Activated CD8-positive, alpha-beta T cell treated with anti-CD3 and anti-CD28 coated beads, Interleukin-2, amount 10 ng/mL, durations not matched to agents 7 days and 5 days (primary cell): ENCODE results near the gene CBX3. TPM values are rescaled to one million over a fixed set of nuclear protein-coding genes. Genes with fewer than 3 reads are reported as not detected.
A peak's percentile ranks its signal among the peaks of the same experiment; 100 is the strongest.

Source experiments
- ATAC-seq: fragments of 150-1000 bp; cut with Tn5 transposase; one replicate; pipeline ENCODE4 v1.10.0; 2021; ENCODE audit warnings: moderate library complexity
- CTCF ChIA-PET: fragments of 350-600 bp; sonication (Branson Sonifier 250); formaldehyde crosslinking; loops from one replicate; lab custom pipeline; 2021; ENCODE audit warnings: antibody characterized with exemption; lab: Charles Lee
- POLR2A ChIA-PET: fragments of 350-600 bp; sonication (Branson Sonifier 250); formaldehyde crosslinking; loops from one replicate; lab custom pipeline; 2021; ENCODE audit warnings: antibody characterized with exemption; lab: Charles Lee
- DNase-seq: peaks from one replicate; pipeline ENCODE4 v3.0.0-alpha.2; 2020
- H3K27ac Mint-ChIP-seq: one replicate; pipeline ENCODE4 v1.8.0; 2021; ENCODE audit warnings: mild to moderate bottlenecking, mixed read lengths
- H3K27me3 Mint-ChIP-seq: one replicate; pipeline ENCODE4 v1.8.0; 2021; ENCODE audit warnings: low read depth, mixed read lengths
- H3K36me3 Mint-ChIP-seq: one replicate; pipeline ENCODE4 v1.8.0; 2021; ENCODE audit warnings: low read depth, mixed read lengths
- H3K4me1 Mint-ChIP-seq: one replicate; pipeline ENCODE4 v1.8.0; 2021; ENCODE audit warnings: low read depth, mixed read lengths
- H3K4me3 Mint-ChIP-seq: one replicate; pipeline ENCODE4 v1.8.0; 2021; ENCODE audit warnings: mild to moderate bottlenecking, mixed read lengths
- H3K9me3 Mint-ChIP-seq: one replicate; pipeline ENCODE4 v1.8.0; 2022; ENCODE audit warnings: mixed read lengths; ENCODE audit not compliant: insufficient read depth
- total RNA-seq, 2 experiments: library from RNA; stranded (reverse); gene quantifications; one replicate each; pipeline ENCODE4 v1.2.3, GENCODE V29; 2021

Gene CBX3
- total RNA-seq, 2 experiments from 2014 or later, result 254 to 269 TPM

DNA sequence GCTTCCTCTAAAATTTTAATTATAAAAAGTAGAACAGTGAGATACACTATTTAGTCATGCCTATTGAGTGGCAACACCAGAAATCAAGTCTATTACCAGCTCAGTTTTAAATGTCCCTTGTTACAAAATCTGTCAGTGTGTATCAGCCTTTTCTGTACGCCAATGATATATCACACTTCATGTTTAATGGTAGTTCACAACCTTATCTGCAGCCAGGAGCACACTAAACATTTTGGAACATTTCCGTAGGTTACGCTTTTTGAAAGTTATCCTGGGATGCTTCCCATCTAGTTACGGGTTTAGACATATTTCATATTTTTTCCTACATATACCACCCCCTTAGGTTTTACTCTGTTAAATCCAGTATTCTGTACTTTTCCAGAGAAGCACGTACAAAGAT, 6.4 kb upstream of the CBX3 start:
- ATAC-seq, result peak; percentile 1
- DNase-seq, result no peak
- no peaks in the 10 kb centered on the region for H3K9me3 Mint-ChIP-seq
- peak overlapping the region; percentile 100 for H3K4me3 Mint-ChIP-seq
- no peaks in the 10 kb centered on the region for H3K27me3 Mint-ChIP-seq
- ChIA-PET CTCF (interaction anchor here (1.1 to 12.8 kb wide), 5 partner anchors 9 to 170 kb away, joined by 3 to 222 read pairs (median 23); partner anchors contain the start of gene NFE2L3), POLR2A (interaction anchor here (0.6 to 12.0 kb wide), 16 partner anchors 4 to 302 kb away, joined by 3 to 187 read pairs (median 10); partner anchors contain the start of genes CBX3 and HNRNPA2B1)
- peak overlapping the region; percentile 73 for H3K27ac Mint-ChIP-seq
- H3K36me3 Mint-ChIP-seq, result peaks cover 96% of the 10 kb centered on the region
- H3K4me1 Mint-ChIP-seq, result peaks cover 65% of the 10 kb centered on the region

GRCh38 chr7:26195867-26196657, 5.5 kb upstream of the CBX3 start:
- DNase-seq, result no peak
- no peaks in the 10 kb centered on the region for H3K9me3 Mint-ChIP-seq
- ATAC-seq, result no peak
- H3K36me3 Mint-ChIP-seq, result peaks cover 95% of the 10 kb centered on the region
- H3K27ac Mint-ChIP-seq, result peak overlapping the region; percentile 84
- no peaks in the 10 kb centered on the region for H3K27me3 Mint-ChIP-seq
- H3K4me3 Mint-ChIP-seq, result peak overlapping the region; percentile 100
- CTCF ChIA-PET, result interaction anchor here (1.3 to 12.8 kb wide), 8 partner anchors 17 to 302 kb away, joined by 4 to 222 read pairs (median 16); partner anchors contain the start of gene NFE2L3
- POLR2A ChIA-PET, result interaction anchor here (1.1 to 12.0 kb wide), 13 partner anchors 5 to 303 kb away, joined by 3 to 187 read pairs (median 8); partner anchors contain the start of gene NFE2L3
- H3K4me1 Mint-ChIP-seq, result peaks cover 56% of the 10 kb centered on the region

- peak overlapping the region; percentile 100 for H3K27ac Mint-ChIP-seq
- POLR2A ChIA-PET, result interaction anchor here (0.5 to 12.0 kb wide), 19 partner anchors 7 to 305 kb away, joined by 3 to 187 read pairs (median 5); partner anchors contain the start of gene NFE2L3
- peaks cover 45% of the 10 kb centered on the region for H3K4me1 Mint-ChIP-seq
Observed at GRCh38 chr7:26197153-26198115, 4.1 kb upstream of the CBX3 start.

GRCh38 chr7:26198133-26198780, 3.3 kb upstream of the CBX3 start:
- no peaks in the 10 kb centered on the region for H3K9me3 Mint-ChIP-seq
- peak overlapping the region; percentile 100 for H3K27ac Mint-ChIP-seq
- H3K27me3 Mint-ChIP-seq, result no peaks in the 10 kb centered on the region
- H3K4me1 Mint-ChIP-seq, result peaks cover 38% of the 10 kb centered on the region
- no peak for ATAC-seq
- ChIA-PET POLR2A (interaction anchor here (0.7 to 12.0 kb wide), 14 partner anchors 7 to 167 kb away, joined by 3 to 187 read pairs (median 10); partner anchors contain the start of gene NFE2L3), CTCF (interaction anchor here (0.8 to 12.8 kb wide), 21 partner anchors 10 to 304 kb away, joined by 3 to 222 read pairs (median 4); partner anchors contain the start of gene NFE2L3)
- H3K4me3 Mint-ChIP-seq, result peak overlapping the region; percentile 100
- peaks cover 83% of the 10 kb centered on the region for H3K36me3 Mint-ChIP-seq
- DNase-seq, result peak; percentile 46

More at GRCh38 chr7:26197153-26198115, 4.1 kb upstream of the CBX3 start:
- H3K9me3 Mint-ChIP-seq, result no peaks in the 10 kb centered on the region
- H3K4me3 Mint-ChIP-seq, result peak overlapping the region; percentile 100
- DNase-seq (no peak), ATAC-seq (no peak)
- CTCF ChIA-PET, result interaction anchor here (0.8 to 12.8 kb wide), 20 partner anchors 9 to 304 kb away, joined by 3 to 222 read pairs (median 6); partner anchors contain the start of gene NFE2L3
- peaks cover 85% of the 10 kb centered on the region for H3K36me3 Mint-ChIP-seq
- no peaks in the 10 kb centered on the region for H3K27me3 Mint-ChIP-seq

- Mint-ChIP-seq H3K9me3 (no peaks in the 10 kb centered on the region), H3K4me1 (peaks cover 35% of the 10 kb centered on the region), H3K36me3 (peaks cover 83% of the 10 kb centered on the region), H3K27me3 (no peaks in the 10 kb centered on the region), H3K27ac (peak overlapping the region; percentile 100), H3K4me3 (peak overlapping the region; percentile 100)
- ChIA-PET POLR2A (interaction anchor here (0.6 to 12.0 kb wide), 12 partner anchors 8 to 166 kb away, joined by 3 to 187 read pairs (median 12); partner anchors contain the start of gene NFE2L3), CTCF (interaction anchor here (0.8 to 12.8 kb wide), 21 partner anchors 9 to 305 kb away, joined by 3 to 222 read pairs (median 4); partner anchors contain the start of gene NFE2L3)
- no peak for ATAC-seq
- DNase-seq, result no peak
Observed at GRCh38 chr7:26198781-26199169, 2.8 kb upstream of the CBX3 start.

- peak overlapping the region; percentile 100 for H3K4me3 Mint-ChIP-seq
- ATAC-seq (no peak), DNase-seq (peak; percentile 77)
- ChIA-PET POLR2A (interaction anchor here (0.6 to 12.0 kb wide), 23 partner anchors 9 to 1285 kb away, joined by 3 to 187 read pairs (median 7); partner anchors contain the start of gene NFE2L3), CTCF (interaction anchor here (0.8 to 12.8 kb wide), 15 partner anchors 11 to 306 kb away, joined by 3 to 222 read pairs (median 8); partner anchors contain the start of gene NFE2L3)
- H3K4me1 Mint-ChIP-seq, result peaks cover 33% of the 10 kb centered on the region
- H3K9me3 Mint-ChIP-seq, result no peaks in the 10 kb centered on the region
- peaks cover 82% of the 10 kb centered on the region for H3K36me3 Mint-ChIP-seq
- no peaks in the 10 kb centered on the region for H3K27me3 Mint-ChIP-seq
- H3K27ac Mint-ChIP-seq, result peak overlapping the region; percentile 100
Observed at GRCh38 chr7:26199301-26200037, 2.1 kb upstream of the CBX3 start.

GRCh38 chr7:26200038-26200443, 1.5 kb upstream of the CBX3 start:
- peaks cover 85% of the 10 kb centered on the region for H3K36me3 Mint-ChIP-seq
- H3K4me1 Mint-ChIP-seq, result peaks cover 35% of the 10 kb centered on the region
- ATAC-seq, result peak; percentile 24
- H3K27ac Mint-ChIP-seq, result peak overlapping the region; percentile 100
- peak overlapping the region; percentile 100 for H3K4me3 Mint-ChIP-seq
- no peaks in the 10 kb centered on the region for H3K9me3 Mint-ChIP-seq
- POLR2A ChIA-PET, result interaction anchor here (0.6 to 12.0 kb wide), 20 partner anchors 9 to 1286 kb away, joined by 3 to 187 read pairs (median 6); partner anchors contain the start of gene NFE2L3
- peak; percentile 85 for DNase-seq
- no peaks in the 10 kb centered on the region for H3K27me3 Mint-ChIP-seq
- CTCF ChIA-PET, result interaction anchor here (0.8 to 12.8 kb wide), 8 partner anchors 12 to 306 kb away, joined by 3 to 222 read pairs (median 8); partner anchors contain the start of gene NFE2L3

- ChIA-PET CTCF (interaction anchor here (0.8 to 12.8 kb wide), 10 partner anchors 13 to 169 kb away, joined by 3 to 222 read pairs (median 7); partner anchors contain the start of gene NFE2L3), POLR2A (interaction anchor here (0.5 to 12.0 kb wide), 30 partner anchors 10 to 1286 kb away, joined by 3 to 187 read pairs (median 4); partner anchors contain the start of gene NFE2L3)
- Mint-ChIP-seq H3K27ac (peak within 1 kb of the TSS; percentile 100), H3K9me3 (no peaks in the 10 kb centered on the region), H3K27me3 (no peaks in the 10 kb centered on the region), H3K4me3 (peak within 1 kb of the TSS; percentile 100), H3K4me1 (peaks cover 35% of the 10 kb centered on the region), H3K36me3 (peaks cover 85% of the 10 kb centered on the region)
- ATAC-seq (peak; percentile 72), DNase-seq (peak; percentile 99)
Observed at GRCh38 chr7:26200444-26201246, 900 bp upstream of the CBX3 start, which contains the start of gene HNRNPA2B1. Gene HNRNPA2B1 (minus strand): TSS chr7:26200746. CDS start chr7:26200577, 169 bp downstream.
